Activated T-helper 2 cell treated with anti-CD3 and anti-CD28 coated beads, Interferon-gamma antibody, Interleukin-2, Interleukin-4, amounts not matched to agents 10 μg/mL and 5 μg/mL and 100 μg/mL, durations not matched to agents 14 hours and 24 hours and 36 hours (primary cell): ENCODE results near the gene PRDM1. TPM values are rescaled to one million over a fixed set of nuclear protein-coding genes. Genes with fewer than 3 reads are reported as not detected.

ENCODE experiments used
- DNase-seq: peaks from one replicate; pipeline ENCODE4 v3.0.0; 2021; ENCODE audit warnings: low spot score
- H3K27ac Mint-ChIP-seq: one replicate; pipeline ENCODE4 v1.8.0; 2021; ENCODE audit warnings: mixed read lengths
- H3K27me3 Mint-ChIP-seq: one replicate; pipeline ENCODE4 v1.8.0; 2021; ENCODE audit warnings: low read depth, mixed read lengths
- H3K36me3 Mint-ChIP-seq: one replicate; pipeline ENCODE4 v1.8.0; 2021; ENCODE audit warnings: low read depth, mixed read lengths
- H3K4me1 Mint-ChIP-seq: one replicate; pipeline ENCODE4 v1.8.0; 2021; ENCODE audit warnings: low read depth, mixed read lengths
- H3K4me3 Mint-ChIP-seq: one replicate; pipeline ENCODE4 v1.8.0; 2021; ENCODE audit warnings: low read depth, mild to moderate bottlenecking, moderate library complexity, mixed read lengths
- H3K9me3 Mint-ChIP-seq: one replicate; pipeline ENCODE4 v1.8.0; 2021; ENCODE audit warnings: mixed read lengths
- intact Hi-C: fragments of 100-400 bp; cut with micrococcal nuclease; formaldehyde crosslinking; loops from one replicate; pipeline ENCODE4 v1.15.1; 2023
- total RNA-seq: library from RNA; stranded (reverse); gene quantifications from 2 replicates; pipeline ENCODE4 v1.2.3, GENCODE V29; 2022

Gene PRDM1
- total RNA-seq, 1 donor from 2014 or later = 52.3 TPM

DNA sequence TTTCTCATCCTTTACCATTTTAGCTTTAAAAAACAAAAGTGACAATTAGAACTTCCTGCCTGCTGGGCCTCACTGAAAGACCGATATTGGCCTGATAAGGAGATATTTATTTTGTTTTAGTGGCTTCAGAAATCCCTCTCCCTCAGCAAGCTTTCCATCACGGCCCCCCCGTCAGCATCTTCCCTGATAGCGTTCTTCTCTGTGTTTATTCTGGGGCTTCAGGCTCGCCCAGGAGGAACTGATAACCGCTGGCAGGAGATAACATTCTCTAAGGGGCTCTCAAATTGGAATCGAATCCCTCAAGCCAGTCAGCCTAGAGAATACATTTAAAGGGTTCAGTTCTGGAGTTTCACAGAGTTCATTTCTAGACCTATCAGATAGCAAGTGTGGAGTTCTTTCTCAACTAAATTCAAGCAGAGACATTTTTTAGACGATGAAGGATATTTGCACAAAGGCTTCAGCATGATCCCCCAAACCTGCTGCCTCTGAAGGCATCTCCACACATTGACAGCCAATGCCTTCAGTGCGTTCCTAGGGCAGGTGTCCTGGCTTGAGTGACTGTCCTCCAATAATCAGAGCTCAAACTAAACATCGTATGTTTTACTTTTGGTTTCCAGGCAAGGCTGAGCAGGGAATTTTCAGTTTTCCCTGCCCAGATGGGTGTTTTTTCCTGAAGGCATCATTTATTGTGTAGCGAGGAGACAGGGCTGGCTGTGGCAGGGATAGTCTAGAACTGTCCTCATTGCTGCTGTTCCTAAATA lies 17.0 kb downstream of the PRDM1 start:
- Mint-ChIP-seq H3K4me1 (peaks cover 68% of the 10 kb centered on the region), H3K4me3 (peak overlapping the region; percentile 95)

GRCh38 chr6:106103728-106104109 lies 17.6 kb downstream of the PRDM1 start:
- Mint-ChIP-seq H3K36me3 (peaks cover 99% of the 10 kb centered on the region), H3K4me3 (peak overlapping the region; percentile 95), H3K4me1 (peaks cover 70% of the 10 kb centered on the region), H3K9me3 (no peaks in the 10 kb centered on the region), H3K27ac (peak overlapping the region; percentile 65), H3K27me3 (no peaks in the 10 kb centered on the region)
- no peak for DNase-seq
- intact Hi-C loops = no loop called here

More for the DNA sequence above, 17.0 kb downstream of the PRDM1 start:
- H3K27ac Mint-ChIP-seq = peak overlapping the region; percentile 65
- no peaks in the 10 kb centered on the region for H3K9me3 Mint-ChIP-seq
- no peaks in the 10 kb centered on the region for H3K27me3 Mint-ChIP-seq
- intact Hi-C loops = loop anchor here (1.0 kb wide), 5 partner anchors 11 to 120 kb away; no protein-coding TSS in a partner anchor
- peaks cover 98% of the 10 kb centered on the region for H3K36me3 Mint-ChIP-seq
- no peak for DNase-seq

DNA sequence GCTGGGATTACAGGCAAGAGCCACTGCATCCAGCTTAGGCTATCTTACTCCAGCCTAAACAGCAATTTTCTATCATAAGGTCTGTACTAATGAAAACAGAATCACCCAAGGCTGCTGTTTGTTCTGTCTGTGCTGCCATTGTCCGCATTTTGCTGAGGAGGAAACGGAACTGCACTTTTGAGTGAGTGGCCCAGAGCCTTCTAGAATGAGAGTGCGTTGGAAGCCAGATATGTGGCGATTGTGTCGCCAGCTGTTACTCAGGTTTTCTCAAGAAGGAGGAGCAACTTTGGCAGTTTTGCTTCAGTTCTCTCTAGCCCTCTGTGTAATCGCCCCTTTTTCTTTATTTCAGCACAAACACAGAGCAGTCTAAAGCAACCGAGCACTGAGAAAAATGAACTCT lies 18.3 kb downstream of the PRDM1 start:
- Mint-ChIP-seq H3K27me3 (no peaks in the 10 kb centered on the region), H3K36me3 (peaks cover 99% of the 10 kb centered on the region), H3K9me3 (no peaks in the 10 kb centered on the region), H3K4me3 (no peak overlapping the region), H3K27ac (no peak overlapping the region), H3K4me1 (peaks cover 71% of the 10 kb centered on the region)
- intact Hi-C loops = no loop called here
- no peak for DNase-seq

DNA sequence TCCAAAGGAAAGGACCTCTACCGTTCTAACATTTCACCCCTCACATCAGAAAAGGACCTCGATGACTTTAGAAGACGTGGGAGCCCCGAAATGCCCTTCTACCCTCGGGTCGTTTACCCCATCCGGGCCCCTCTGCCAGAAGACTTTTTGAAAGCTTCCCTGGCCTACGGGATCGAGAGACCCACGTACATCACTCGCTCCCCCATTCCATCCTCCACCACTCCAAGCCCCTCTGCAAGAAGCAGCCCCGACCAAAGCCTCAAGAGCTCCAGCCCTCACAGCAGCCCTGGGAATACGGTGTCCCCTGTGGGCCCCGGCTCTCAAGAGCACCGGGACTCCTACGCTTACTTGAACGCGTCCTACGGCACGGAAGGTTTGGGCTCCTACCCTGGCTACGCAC lies 18.8 kb downstream of the PRDM1 start:
- H3K36me3 Mint-ChIP-seq = peaks cover 99% of the 10 kb centered on the region
- no peaks in the 10 kb centered on the region for H3K27me3 Mint-ChIP-seq
- H3K4me3 Mint-ChIP-seq = no peak overlapping the region
- intact Hi-C loops = no loop called here
- H3K4me1 Mint-ChIP-seq = peaks cover 76% of the 10 kb centered on the region
- DNase-seq = no peak
- peak overlapping the region; percentile 25 for H3K27ac Mint-ChIP-seq
- no peaks in the 10 kb centered on the region for H3K9me3 Mint-ChIP-seq

DNA sequence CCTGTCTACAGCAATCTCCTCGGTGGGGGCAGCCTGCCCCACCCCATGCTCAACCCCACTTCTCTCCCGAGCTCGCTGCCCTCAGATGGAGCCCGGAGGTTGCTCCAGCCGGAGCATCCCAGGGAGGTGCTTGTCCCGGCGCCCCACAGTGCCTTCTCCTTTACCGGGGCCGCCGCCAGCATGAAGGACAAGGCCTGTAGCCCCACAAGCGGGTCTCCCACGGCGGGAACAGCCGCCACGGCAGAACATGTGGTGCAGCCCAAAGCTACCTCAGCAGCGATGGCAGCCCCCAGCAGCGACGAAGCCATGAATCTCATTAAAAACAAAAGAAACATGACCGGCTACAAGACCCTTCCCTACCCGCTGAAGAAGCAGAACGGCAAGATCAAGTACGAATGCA lies 19.4 kb downstream of the PRDM1 start:
- H3K36me3 Mint-ChIP-seq = peaks cover 98% of the 10 kb centered on the region
- H3K27me3 Mint-ChIP-seq = no peaks in the 10 kb centered on the region
- no peak for DNase-seq
- no peaks in the 10 kb centered on the region for H3K9me3 Mint-ChIP-seq
- intact Hi-C loops = no loop called here
- no peak overlapping the region for H3K4me3 Mint-ChIP-seq
- H3K4me1 Mint-ChIP-seq = peaks cover 76% of the 10 kb centered on the region
- no peak overlapping the region for H3K27ac Mint-ChIP-seq

GRCh38 chr6:106106276-106107042 lies 20.3 kb downstream of the PRDM1 start:
- Mint-ChIP-seq H3K27ac (no peak overlapping the region), H3K9me3 (no peaks in the 10 kb centered on the region), H3K4me3 (peak overlapping the region; percentile 31), H3K27me3 (no peaks in the 10 kb centered on the region), H3K4me1 (peaks cover 78% of the 10 kb centered on the region), H3K36me3 (peaks cover 92% of the 10 kb centered on the region)
- DNase-seq = no peak
- intact Hi-C loops = no loop called here

GRCh38 chr6:106107043-106107613 lies 21.0 kb downstream of the PRDM1 start:
- peak overlapping the region; percentile 31 for H3K4me3 Mint-ChIP-seq
- DNase-seq = no peak
- no peaks in the 10 kb centered on the region for H3K27me3 Mint-ChIP-seq
- H3K27ac Mint-ChIP-seq = peak overlapping the region; percentile 38
- intact Hi-C loops = no loop called here
- H3K9me3 Mint-ChIP-seq = no peaks in the 10 kb centered on the region
- H3K4me1 Mint-ChIP-seq = peaks cover 80% of the 10 kb centered on the region
- peaks cover 85% of the 10 kb centered on the region for H3K36me3 Mint-ChIP-seq

GRCh38 chr6:106108129-106108528 lies 22.0 kb downstream of the PRDM1 start:
- no peak overlapping the region for H3K27ac Mint-ChIP-seq
- H3K27me3 Mint-ChIP-seq = no peaks in the 10 kb centered on the region
- intact Hi-C loops = no loop called here
- no peak overlapping the region for H3K4me3 Mint-ChIP-seq
- no peak for DNase-seq
- H3K9me3 Mint-ChIP-seq = no peaks in the 10 kb centered on the region
- peaks cover 80% of the 10 kb centered on the region for H3K4me1 Mint-ChIP-seq
- H3K36me3 Mint-ChIP-seq = peaks cover 75% of the 10 kb centered on the region

DNA sequence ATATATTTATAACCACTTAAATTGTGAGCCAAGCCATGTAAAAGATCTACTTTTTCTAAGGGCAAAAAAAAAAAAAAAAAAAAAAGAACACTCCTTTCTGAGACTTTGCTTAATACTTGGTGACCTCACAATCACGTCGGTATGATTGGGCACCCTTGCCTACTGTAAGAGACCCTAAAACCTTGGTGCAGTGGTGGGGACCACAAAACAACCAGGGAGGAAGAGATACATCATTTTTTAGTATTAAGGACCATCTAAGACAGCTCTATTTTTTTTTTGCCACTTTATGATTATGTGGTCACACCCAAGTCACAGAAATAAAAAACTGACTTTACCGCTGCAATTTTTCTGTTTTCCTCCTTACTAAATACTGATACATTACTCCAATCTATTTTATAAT lies 22.9 kb downstream of the PRDM1 start:
- DNase-seq = no peak
- Mint-ChIP-seq H3K4me3 (no peak overlapping the region), H3K4me1 (peaks cover 80% of the 10 kb centered on the region), H3K36me3 (peaks cover 66% of the 10 kb centered on the region), H3K27me3 (no peaks in the 10 kb centered on the region), H3K27ac (no peak overlapping the region), H3K9me3 (no peaks in the 10 kb centered on the region)
- intact Hi-C loops = no loop called here

- no peak for DNase-seq
- peaks cover 53% of the 10 kb centered on the region for H3K36me3 Mint-ChIP-seq
- peaks cover 84% of the 10 kb centered on the region for H3K4me1 Mint-ChIP-seq
- intact Hi-C loops = no loop called here
- no peaks in the 10 kb centered on the region for H3K9me3 Mint-ChIP-seq
- H3K27me3 Mint-ChIP-seq = no peaks in the 10 kb centered on the region
- no peak overlapping the region for H3K4me3 Mint-ChIP-seq
- no peak overlapping the region for H3K27ac Mint-ChIP-seq
Observed at GRCh38 chr6:106110164-106110826, 24.2 kb downstream of the PRDM1 start.

- no peak for DNase-seq
- Mint-ChIP-seq H3K36me3 (peaks cover 32% of the 10 kb centered on the region), H3K4me3 (peak overlapping the region; percentile 49), H3K4me1 (peaks cover 83% of the 10 kb centered on the region), H3K9me3 (no peaks in the 10 kb centered on the region), H3K27me3 (no peaks in the 10 kb centered on the region), H3K27ac (peak overlapping the region; percentile 78)
- intact Hi-C loops = no loop called here
Observed at GRCh38 chr6:106112433-106112832, 26.3 kb downstream of the PRDM1 start.

DNA sequence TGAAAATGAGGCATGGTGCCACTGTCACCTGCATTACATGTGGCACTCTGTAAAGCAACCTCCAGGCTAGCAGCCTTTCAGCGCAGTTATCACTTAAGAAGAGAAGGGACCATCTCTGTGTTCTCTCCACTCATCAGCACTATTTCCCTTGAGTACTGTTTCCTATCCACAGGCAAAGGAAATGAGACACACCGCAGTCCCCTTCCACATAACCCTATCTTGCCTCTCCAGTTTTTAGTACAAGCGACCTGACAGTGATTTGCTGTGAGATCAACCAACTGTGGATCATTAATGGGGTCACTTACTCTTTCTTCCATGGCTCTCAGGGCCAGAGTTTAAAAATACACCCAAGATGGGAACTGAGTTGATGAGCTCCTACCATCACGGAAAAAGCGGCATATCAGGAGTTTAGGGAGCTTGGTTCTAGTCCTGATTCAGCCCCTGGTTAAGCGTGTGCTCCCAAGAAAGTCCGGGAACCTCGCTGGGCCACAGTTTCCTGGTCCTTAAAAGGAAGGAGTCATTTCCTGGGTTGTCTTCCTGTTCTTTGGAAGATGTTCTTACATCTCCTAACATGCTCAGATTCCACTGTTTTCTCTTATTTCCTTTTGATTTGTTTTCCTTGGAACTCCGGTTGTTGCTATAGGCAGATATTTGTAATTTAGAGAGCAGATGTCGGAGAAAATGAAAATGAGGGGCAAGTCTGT lies 27.3 kb downstream of the PRDM1 start:
- H3K27me3 Mint-ChIP-seq = no peaks in the 10 kb centered on the region
- H3K9me3 Mint-ChIP-seq = no peaks in the 10 kb centered on the region
- intact Hi-C loops = no loop called here
- H3K27ac Mint-ChIP-seq = peak overlapping the region; percentile 78
- H3K36me3 Mint-ChIP-seq = peaks cover 25% of the 10 kb centered on the region
- peaks cover 82% of the 10 kb centered on the region for H3K4me1 Mint-ChIP-seq
- no peak for DNase-seq
- H3K4me3 Mint-ChIP-seq = peak overlapping the region; percentile 19
